Right lobe of liver (tissue), 4 donors: ENCODE measurements around the gene DYDC1.

Experiments used
- POLR2A ChIP-seq: fragments of 450-650 bp; IDR thresholded peaks from one replicate; pipeline ENCODE4 v1.6.1; 2017; ENCODE audit warnings: antibody characterized with exemption, mild to moderate bottlenecking
- TF ChIP-seq, protein P1 (sequence below), 4 donors: fragments of 200-600 bp in 3 of 4; fragments of 450-650 bp in 1 of 4; IDR thresholded peaks; one replicate each; pipeline versions ENCODE4 v1.5.1 to v1.8.0; 2016 to 2022; ENCODE audit warnings: antibody characterized with exemption in 4 of 4, mild to moderate bottlenecking in 2 of 4
- donor health status: DM: no; HTN: no; CAD: no.
- donor health status: DM: no; HTN: no; CAD: no.
- donor health status: DM: no; HTN: yes; CAD: no.

DNA sequence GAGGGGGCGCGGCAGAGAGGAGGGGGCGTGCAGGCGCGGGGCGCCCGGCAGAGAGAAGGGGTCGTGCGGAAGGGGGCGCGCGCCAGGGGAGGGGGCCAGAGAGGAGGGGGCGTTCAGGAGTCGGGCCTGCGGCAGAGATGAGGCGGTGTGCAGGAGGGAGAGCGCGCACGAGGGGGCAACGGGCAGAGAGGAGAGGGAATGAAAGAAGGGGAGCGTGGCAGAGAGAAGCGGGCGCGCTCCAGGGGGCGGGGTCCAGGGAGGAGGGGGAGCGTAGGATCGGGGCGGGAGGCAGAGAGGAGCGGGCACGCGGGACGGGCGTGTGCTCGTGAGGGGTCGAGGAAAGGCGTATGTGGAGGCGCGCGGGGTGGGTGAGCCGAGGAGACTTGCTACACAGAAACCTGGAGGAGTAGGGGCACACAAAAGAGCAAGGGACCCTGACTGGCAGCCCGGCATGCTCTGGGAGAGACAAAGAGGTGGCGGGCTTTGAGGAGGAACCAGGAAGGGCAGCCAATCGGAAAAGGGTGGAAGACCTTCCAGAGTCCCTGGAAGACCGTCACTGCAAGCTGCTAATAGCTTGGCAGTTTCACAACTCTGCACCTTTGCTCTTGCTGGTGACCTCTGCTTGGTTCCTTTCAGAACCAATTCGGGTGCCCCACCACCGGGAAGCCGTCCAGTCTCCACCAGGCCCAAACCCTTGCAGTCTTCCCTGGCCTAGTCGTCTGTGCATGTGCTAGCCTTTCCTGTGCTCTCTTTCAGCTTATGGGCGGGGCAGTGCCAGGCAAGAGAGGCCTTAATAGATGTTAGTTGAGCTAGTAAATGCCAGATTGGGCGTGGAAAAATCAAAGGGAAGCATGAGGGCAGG, 665 bp upstream of the DYDC1 start:
- TF ChIP-seq POLR2A = no peak
- TF ChIP-seq, protein P1, sequence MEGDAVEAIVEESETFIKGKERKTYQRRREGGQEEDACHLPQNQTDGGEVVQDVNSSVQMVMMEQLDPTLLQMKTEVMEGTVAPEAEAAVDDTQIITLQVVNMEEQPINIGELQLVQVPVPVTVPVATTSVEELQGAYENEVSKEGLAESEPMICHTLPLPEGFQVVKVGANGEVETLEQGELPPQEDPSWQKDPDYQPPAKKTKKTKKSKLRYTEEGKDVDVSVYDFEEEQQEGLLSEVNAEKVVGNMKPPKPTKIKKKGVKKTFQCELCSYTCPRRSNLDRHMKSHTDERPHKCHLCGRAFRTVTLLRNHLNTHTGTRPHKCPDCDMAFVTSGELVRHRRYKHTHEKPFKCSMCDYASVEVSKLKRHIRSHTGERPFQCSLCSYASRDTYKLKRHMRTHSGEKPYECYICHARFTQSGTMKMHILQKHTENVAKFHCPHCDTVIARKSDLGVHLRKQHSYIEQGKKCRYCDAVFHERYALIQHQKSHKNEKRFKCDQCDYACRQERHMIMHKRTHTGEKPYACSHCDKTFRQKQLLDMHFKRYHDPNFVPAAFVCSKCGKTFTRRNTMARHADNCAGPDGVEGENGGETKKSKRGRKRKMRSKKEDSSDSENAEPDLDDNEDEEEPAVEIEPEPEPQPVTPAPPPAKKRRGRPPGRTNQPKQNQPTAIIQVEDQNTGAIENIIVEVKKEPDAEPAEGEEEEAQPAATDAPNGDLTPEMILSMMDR (IDR thresholded peaks at IDR 0.05) = no peak
